ENCODE results near the gene HBZ. TPM values are rescaled to one million over a fixed set of nuclear protein-coding genes. Genes with fewer than 3 reads are reported as not detected.
"Not testable (repeated sequence)": the region's sequence is repeated elsewhere in the genome, so short reads cannot be mapped to it uniquely, and the experiment has no call there.

HBZ gene
- polyA plus RNA-seq, 4 donors: 0.74 to 9.7 (median 3.0) TPM

GRCh38 chr16:163696-164095 lies 11.3 kb downstream of the HBZ start:
- DNase-seq (ENCODE audit: low read depth in 4 of 4, low spot score in 3 of 4): not testable (repeated sequence)

- DNase-seq (ENCODE audit: low read depth in 4 of 4, low spot score in 3 of 4): not testable (repeated sequence)
Observed at GRCh38 chr16:164134-164823, 11.8 kb downstream of the HBZ start.

GRCh38 chr16:164827-165538 lies 12.5 kb downstream of the HBZ start:
- no peak for DNase-seq (ENCODE audit: low read depth in 4 of 4, low spot score in 3 of 4)

- no peak for DNase-seq (ENCODE audit: low read depth in 4 of 4, low spot score in 3 of 4)
Observed at GRCh38 chr16:165539-166374, 13.3 kb downstream of the HBZ start, which contains the start of gene HBM. Gene HBM, plus strand, starts transcription at chr16:165978. Its CDS starts 20 bp downstream, at chr16:165998.

- DNase-seq (ENCODE audit: low read depth in 4 of 4, low spot score in 3 of 4): no peak
Observed at GRCh38 chr16:166375-167121, 14.1 kb downstream of the HBZ start.

- DNase-seq (ENCODE audit: low read depth in 4 of 4, low spot score in 3 of 4): no peak
Observed at GRCh38 chr16:167122-167690, 14.8 kb downstream of the HBZ start.

GRCh38 chr16:168424-168823 lies 16.0 kb downstream of the HBZ start:
- DNase-seq (ENCODE audit: low read depth in 4 of 4, low spot score in 3 of 4): no peak

- no peak for DNase-seq (ENCODE audit: low read depth in 4 of 4, low spot score in 3 of 4)
Observed at GRCh38 chr16:169014-169413, 16.6 kb downstream of the HBZ start.

- not testable (repeated sequence) for DNase-seq (ENCODE audit: low read depth in 4 of 4, low spot score in 3 of 4)
Observed at GRCh38 chr16:170088-170507, 17.7 kb downstream of the HBZ start.

- DNase-seq (ENCODE audit: low read depth in 4 of 4, low spot score in 3 of 4): no peak
Observed at GRCh38 chr16:170788-171187, 18.3 kb downstream of the HBZ start.

- DNase-seq (ENCODE audit: low read depth in 4 of 4, low spot score in 3 of 4): not testable (repeated sequence)
Observed at GRCh38 chr16:172374-172941, 20.0 kb downstream of the HBZ start, which contains the start of gene HBA2. Gene HBA2, plus strand, starts transcription at chr16:172876. Its CDS starts 37 bp downstream, at chr16:172913.

GRCh38 chr16:173211-173854 lies 20.9 kb downstream of the HBZ start:
- not testable (repeated sequence) for DNase-seq (ENCODE audit: low read depth in 4 of 4, low spot score in 3 of 4)

- DNase-seq (ENCODE audit: low read depth in 4 of 4, low spot score in 3 of 4): not testable (repeated sequence)
Observed at GRCh38 chr16:173928-174769, 21.7 kb downstream of the HBZ start.

GRCh38 chr16:175011-175949 lies 22.8 kb downstream of the HBZ start:
- DNase-seq (ENCODE audit: low read depth in 4 of 4, low spot score in 3 of 4): no peak

- not testable (repeated sequence) for DNase-seq (ENCODE audit: low read depth in 4 of 4, low spot score in 3 of 4)
Observed at GRCh38 chr16:176006-176405, 23.6 kb downstream of the HBZ start.

GRCh38 chr16:176477-177382 lies 24.3 kb downstream of the HBZ start, which contains the start of gene HBA1:
Gene HBA1, plus strand, starts transcription at chr16:176680. Its CDS starts 37 bp downstream, at chr16:176717.
- not testable (repeated sequence) for DNase-seq (ENCODE audit: low read depth in 4 of 4, low spot score in 3 of 4)

Measured in left renal pelvis (tissue), 4 donors.